Glomerular endothelial cell (primary cell): ENCODE measurements around the gene KRTAP10-1. TPM values are rescaled to one million over a fixed set of nuclear protein-coding genes. Genes with fewer than 3 reads are reported as not detected.

ENCODE experiments used
- DNase-seq: peaks from one replicate; pipeline ENCODE4 v3.0.0-alpha.2; 2011; ENCODE audit warnings: low read depth, low spot score; ENCODE audit errors: extremely low read depth
- total RNA-seq: library from RNA; depleted of rRNA; stranded (reverse); fragments of >200 nt; gene quantifications from 2 replicates; pipeline ENCODE4 v1.2.3, GENCODE V29; 2015

The KRTAP10-1 gene
- total RNA-seq, 1 donor from 2014 or later, result not detected

DNA sequence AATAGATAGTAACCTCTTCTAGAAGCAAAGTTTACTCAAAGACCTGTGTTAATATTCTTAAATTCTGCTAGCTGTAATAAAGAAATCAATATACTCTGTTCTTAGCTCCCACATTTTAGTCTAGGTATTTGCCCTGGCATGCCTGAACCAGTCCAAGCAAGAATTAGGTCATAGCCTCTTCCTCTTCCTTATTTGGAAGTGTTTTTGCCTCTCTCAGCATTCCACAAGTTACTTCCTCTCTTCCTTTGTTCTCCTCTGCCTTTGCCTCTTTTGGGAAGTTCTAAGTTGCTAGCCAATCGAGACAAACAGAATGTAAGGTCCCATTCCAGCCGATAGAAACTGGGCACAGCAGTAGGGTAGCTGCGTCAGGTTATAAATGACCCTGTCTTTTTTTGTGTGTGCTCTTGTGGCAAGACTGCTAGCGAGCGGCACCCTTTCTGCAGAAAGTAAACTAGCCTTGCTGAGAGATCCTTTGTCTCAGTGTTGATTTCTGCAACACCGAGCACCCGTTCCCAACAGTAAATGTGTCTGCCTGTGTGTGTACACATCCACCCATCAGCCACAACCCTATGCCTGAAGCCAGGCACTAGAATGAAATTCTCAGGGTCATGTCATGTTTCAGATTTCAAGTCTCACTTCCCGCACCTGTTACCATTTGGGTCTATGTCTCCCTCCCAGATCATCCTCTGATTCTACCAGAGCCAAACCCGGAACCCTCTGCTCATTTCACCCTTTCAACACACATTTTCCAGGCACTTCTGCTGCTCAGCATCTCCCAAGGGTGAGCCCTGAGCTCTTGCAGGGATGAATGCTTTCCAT lies 47.2 kb downstream of the KRTAP10-1 start:
- no peak for DNase-seq

DNA sequence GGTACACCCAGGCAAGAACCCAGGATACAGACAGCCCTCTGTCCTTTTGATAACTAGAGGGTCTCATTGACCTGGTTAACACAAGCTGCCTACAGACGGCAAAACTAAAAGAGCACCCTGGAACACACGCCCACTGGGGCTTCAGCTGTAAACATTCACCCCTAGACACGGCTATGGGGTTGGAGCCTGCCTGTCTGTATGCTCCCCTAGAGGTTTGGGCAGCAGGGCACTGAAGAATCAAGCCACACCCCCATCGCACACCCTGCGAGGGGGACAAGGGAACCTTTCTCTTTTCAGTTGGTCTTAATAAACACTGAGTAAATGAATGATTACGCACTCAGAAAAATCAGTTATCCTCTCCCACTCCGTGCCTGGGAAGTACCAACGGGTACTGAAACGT lies 49.2 kb downstream of the KRTAP10-1 start:
- DNase-seq, result no peak

DNA sequence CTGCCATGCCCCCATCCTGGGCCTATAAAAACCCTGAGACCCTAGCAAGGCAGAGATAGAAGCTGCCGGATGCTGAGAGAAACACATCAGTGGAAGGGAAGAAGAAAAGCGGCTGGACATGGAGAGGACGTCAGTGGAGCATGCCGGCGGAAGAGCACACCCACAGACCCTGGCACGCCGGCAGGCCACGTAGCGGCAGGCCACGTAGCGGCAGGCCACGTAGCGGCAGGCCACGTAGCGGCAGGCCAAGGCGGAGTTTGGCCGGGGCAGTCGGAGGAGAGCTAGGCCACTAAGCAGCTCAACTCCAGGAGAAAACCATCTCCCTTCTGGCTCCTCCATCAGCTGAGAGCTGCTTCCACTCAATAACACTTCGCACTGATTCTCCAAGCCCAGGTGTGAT lies 49.6 kb downstream of the KRTAP10-1 start:
- DNase-seq, result no peak

DNA sequence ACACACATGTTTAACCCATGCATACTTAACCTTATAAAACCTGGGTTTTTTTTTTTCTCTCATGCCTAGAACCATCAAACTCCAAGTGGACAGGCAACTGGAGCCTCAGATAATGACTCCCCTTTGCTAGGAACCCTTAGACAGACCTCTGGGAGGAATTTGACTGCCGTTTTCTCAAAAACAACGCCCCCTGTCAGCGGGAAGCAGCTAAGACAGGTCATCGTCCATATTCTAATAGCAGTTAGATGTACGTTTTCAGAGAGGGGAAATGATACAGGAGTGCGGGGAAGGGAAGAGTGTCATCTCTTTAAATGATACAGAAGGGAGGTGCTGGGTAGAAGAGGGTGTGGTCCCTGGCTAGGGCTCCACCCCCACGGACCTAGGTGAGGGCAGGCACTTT lies 50.0 kb downstream of the KRTAP10-1 start:
- no peak for DNase-seq

Other genes starting within 250 kb of the KRTAP10-1 start
- 193 and 245 TPM in 2 replicates for gene PFKL, start 240.1 kb downstream of the KRTAP10-1 start, total RNA-seq
- 14.8 and 19.3 TPM in 2 replicates for gene CFAP410, start 200.8 kb downstream of the KRTAP10-1 start, total RNA-seq
- 3.4 and 5.7 TPM in 2 replicates for gene TRPM2, start 186.6 kb downstream of the KRTAP10-1 start, total RNA-seq
- gene LRRC3, start 84.7 kb downstream of the KRTAP10-1 start, total RNA-seq, result 9.8 and 10.4 TPM in 2 replicates
- not detected in 2 replicates for gene KRTAP10-2, start 11.3 kb upstream of the KRTAP10-1 start, total RNA-seq
- not detected in 2 replicates for gene KRTAP10-3, start 18.6 kb upstream of the KRTAP10-1 start, total RNA-seq
- not detected in 2 replicates for gene KRTAP10-4, start 33.5 kb upstream of the KRTAP10-1 start, total RNA-seq
- gene KRTAP10-5, start 40.4 kb upstream of the KRTAP10-1 start, total RNA-seq, result not detected in 2 replicates
- not detected in 2 replicates for gene KRTAP10-6, start 52.3 kb upstream of the KRTAP10-1 start, total RNA-seq
- not detected in 2 replicates for gene KRTAP10-7, start 60.4 kb upstream of the KRTAP10-1 start, total RNA-seq
- gene KRTAP10-8, start 71.9 kb upstream of the KRTAP10-1 start, total RNA-seq, result not detected in 2 replicates
- gene KRTAP10-9, start 86.9 kb upstream of the KRTAP10-1 start, total RNA-seq, result not detected in 2 replicates
- gene KRTAP10-10, start 97.2 kb upstream of the KRTAP10-1 start, total RNA-seq, result not detected in 2 replicates
- not detected in 2 replicates for gene KRTAP10-11, start 106.2 kb upstream of the KRTAP10-1 start, total RNA-seq
- not detected in 2 replicates for gene KRTAP12-4, start 114.5 kb upstream of the KRTAP10-1 start, total RNA-seq
- not detected in 2 replicates for gene KRTAP12-3, start 117.7 kb upstream of the KRTAP10-1 start, total RNA-seq
- gene KRTAP12-2, start 126.7 kb upstream of the KRTAP10-1 start, total RNA-seq, result not detected in 2 replicates
- gene KRTAP12-1, start 142.0 kb upstream of the KRTAP10-1 start, total RNA-seq, result not detected in 2 replicates
- not detected in 2 replicates for gene KRTAP10-12, start 157.0 kb upstream of the KRTAP10-1 start, total RNA-seq
- 0.12 TPM in 1 of 2 replicates, not detected in the other for gene TSPEAR, start 171.4 kb upstream of the KRTAP10-1 start, total RNA-seq